Muscle layer of colon (tissue), 2 donors: ENCODE measurements around the gene S100PBP.

ENCODE experiments used
- H3K27ac ChIP-seq: one replicate; pipeline ENCODE4 v1.7.0; 2013; ENCODE audit warnings: low read depth, mild to moderate bottlenecking, low read length, moderate library complexity
- H3K27me3 ChIP-seq, 2 donors: one replicate each; pipeline ENCODE4 v1.7.0; 2013; ENCODE audit warnings: low read length in 2 of 2, mild to moderate bottlenecking in 2 of 2; ENCODE audit not compliant: insufficient read depth in 2 of 2, control insufficient read depth in 1 of 2
- H3K36me3 ChIP-seq: one replicate; pipeline ENCODE4 v1.7.0; 2013; ENCODE audit warnings: mild to moderate bottlenecking, low read length; ENCODE audit not compliant: insufficient read depth
- H3K4me1 ChIP-seq: one replicate; pipeline ENCODE4 v1.7.0; 2013; ENCODE audit warnings: mild to moderate bottlenecking, low read length; ENCODE audit not compliant: insufficient read depth
- H3K4me3 ChIP-seq, 2 donors: one replicate each; pipeline ENCODE4 v1.7.0; 2013; ENCODE audit warnings: low read length in 2 of 2, low read depth in 1 of 2, mild to moderate bottlenecking in 1 of 2, moderate library complexity in 1 of 2
- H3K9ac ChIP-seq: one replicate; pipeline ENCODE4 v1.7.0; 2013; ENCODE audit warnings: low read length
- H3K9me3 ChIP-seq: one replicate; pipeline ENCODE4 v1.7.0; 2013; ENCODE audit warnings: mild to moderate bottlenecking, low read length
- donor health status: abdominal sarcoma.
- donor health status: Adenocarcinoma of cecum.

The S100PBP gene

GRCh38 chr1:32877211-32878110 is 60.0 kb downstream of the S100PBP start:
- Histone ChIP-seq H3K27ac (no peak overlapping the region), H3K27me3 (peaks cover 0 to 10% of the 10 kb centered on the region in 2 donors), H3K9me3 (no peaks in the 10 kb centered on the region), H3K9ac (no peak overlapping the region), H3K36me3 (no peaks in the 10 kb centered on the region), H3K4me1 (no peaks in the 10 kb centered on the region), H3K4me3 (no peak overlapping the region)

GRCh38 chr1:32878183-32878582 is 60.7 kb downstream of the S100PBP start:
- H3K27ac ChIP-seq: no peak overlapping the region

GRCh38 chr1:32878637-32879041 is 61.2 kb downstream of the S100PBP start:
- Histone ChIP-seq H3K27me3 (peaks cover 0 to 14% of the 10 kb centered on the region in 2 donors), H3K4me1 (no peaks in the 10 kb centered on the region), H3K27ac (no peak overlapping the region), H3K36me3 (no peaks in the 10 kb centered on the region), H3K4me3 (no peak overlapping the region), H3K9me3 (no peaks in the 10 kb centered on the region), H3K9ac (no peak overlapping the region)

More at GRCh38 chr1:32878183-32878582, 60.7 kb downstream of the S100PBP start:
- no peaks in the 10 kb centered on the region for H3K9me3 ChIP-seq
- H3K36me3 ChIP-seq: no peaks in the 10 kb centered on the region
- no peaks in the 10 kb centered on the region for H3K4me1 ChIP-seq
- H3K4me3 ChIP-seq: no peak overlapping the region
- no peak overlapping the region for H3K9ac ChIP-seq
- H3K27me3 ChIP-seq: peaks cover 0 to 11% of the 10 kb centered on the region in 2 donors

GRCh38 chr1:32881291-32881690 is 63.8 kb downstream of the S100PBP start:
- Histone ChIP-seq H3K4me1 (no peaks in the 10 kb centered on the region), H3K9me3 (no peaks in the 10 kb centered on the region), H3K27me3 (peaks cover 5 to 40% of the 10 kb centered on the region in 2 donors), H3K27ac (no peak overlapping the region), H3K4me3 (no peak overlapping the region), H3K36me3 (no peaks in the 10 kb centered on the region), H3K9ac (no peak overlapping the region)

- Histone ChIP-seq H3K9ac (no peak overlapping the region), H3K9me3 (no peaks in the 10 kb centered on the region), H3K4me3 (no peak overlapping the region), H3K36me3 (no peaks in the 10 kb centered on the region), H3K4me1 (no peaks in the 10 kb centered on the region), H3K27me3 (peaks cover 10 to 48% of the 10 kb centered on the region in 2 donors), H3K27ac (no peak overlapping the region)
These were observed 64.7 kb downstream of the S100PBP start for GRCh38 chr1:32881871-32882850.

- Histone ChIP-seq H3K9ac (no peak overlapping the region), H3K36me3 (no peaks in the 10 kb centered on the region), H3K4me3 (no peak overlapping the region), H3K27me3 (peaks cover 21 to 52% of the 10 kb centered on the region in 2 donors), H3K27ac (no peak overlapping the region), H3K9me3 (no peaks in the 10 kb centered on the region), H3K4me1 (no peaks in the 10 kb centered on the region)
These were observed 66.0 kb downstream of the S100PBP start for GRCh38 chr1:32883338-32884031.

GRCh38 chr1:32884032-32884372 is 66.5 kb downstream of the S100PBP start:
- no peak overlapping the region for H3K9ac ChIP-seq
- peaks cover 22 to 51% of the 10 kb centered on the region in 2 donors for H3K27me3 ChIP-seq
- no peaks in the 10 kb centered on the region for H3K36me3 ChIP-seq
- no peak overlapping the region for H3K4me3 ChIP-seq
- H3K27ac ChIP-seq: no peak overlapping the region
- H3K9me3 ChIP-seq: no peaks in the 10 kb centered on the region
- no peaks in the 10 kb centered on the region for H3K4me1 ChIP-seq

- peaks cover 22 to 51% of the 10 kb centered on the region in 2 donors for H3K27me3 ChIP-seq
- H3K9ac ChIP-seq: no peak overlapping the region
- H3K27ac ChIP-seq: no peak overlapping the region
- no peaks in the 10 kb centered on the region for H3K4me1 ChIP-seq
- H3K4me3 ChIP-seq: no peak overlapping the region
- H3K9me3 ChIP-seq: no peaks in the 10 kb centered on the region
- no peaks in the 10 kb centered on the region for H3K36me3 ChIP-seq
These were observed 67.3 kb downstream of the S100PBP start for GRCh38 chr1:32884726-32885125.

GRCh38 chr1:32885676-32886003 is 68.2 kb downstream of the S100PBP start:
- Histone ChIP-seq H3K27ac (no peak overlapping the region), H3K4me1 (no peaks in the 10 kb centered on the region), H3K4me3 (no peak overlapping the region), H3K9ac (no peak overlapping the region), H3K27me3 (peaks cover 24 to 51% of the 10 kb centered on the region in 2 donors), H3K9me3 (no peaks in the 10 kb centered on the region), H3K36me3 (no peaks in the 10 kb centered on the region)

GRCh38 chr1:32886004-32886827 is 68.8 kb downstream of the S100PBP start, which contains the start of gene HPCA:
Gene HPCA, plus strand, starts transcription at chr1:32886491. Its CDS starts 2,408 bp downstream, at chr1:32888899.
- H3K4me1 ChIP-seq: no peaks in the 10 kb centered on the region
- peaks cover 28 to 57% of the 10 kb centered on the region in 2 donors for H3K27me3 ChIP-seq
- no peak within 1 kb of the TSS for H3K4me3 ChIP-seq

More at GRCh38 chr1:32886004-32886827, 68.8 kb downstream of the S100PBP start, which contains the start of gene HPCA:
- Histone ChIP-seq H3K27ac (no peak within 1 kb of the TSS), H3K9ac (no peak within 1 kb of the TSS), H3K36me3 (no peaks in the 10 kb centered on the region), H3K9me3 (no peaks in the 10 kb centered on the region)
